PC-9 (cell line): ENCODE measurements around the gene FAM171A2.
"Not testable (repeated sequence)": the region's sequence is repeated elsewhere in the genome, so short reads cannot be mapped to it uniquely, and the experiment has no call there.

ENCODE experiments used
- EZH2 ChIP-seq: fragments of 200-600 bp; sonication (generic); IDR thresholded peaks from 2 replicates; pipeline ENCODE4 v1.8.0; 2017; ENCODE audit warnings: antibody characterized with exemption, low read depth
- TF ChIP-seq, protein P1 (sequence below): fragments of 200-600 bp; sonication (generic); conservative IDR thresholded peaks from 2 replicates; pipeline ENCODE4 v1.6.1; 2017; ENCODE audit warnings: mixed run types, antibody characterized with exemption, mild to moderate bottlenecking, moderate library complexity

DNA sequence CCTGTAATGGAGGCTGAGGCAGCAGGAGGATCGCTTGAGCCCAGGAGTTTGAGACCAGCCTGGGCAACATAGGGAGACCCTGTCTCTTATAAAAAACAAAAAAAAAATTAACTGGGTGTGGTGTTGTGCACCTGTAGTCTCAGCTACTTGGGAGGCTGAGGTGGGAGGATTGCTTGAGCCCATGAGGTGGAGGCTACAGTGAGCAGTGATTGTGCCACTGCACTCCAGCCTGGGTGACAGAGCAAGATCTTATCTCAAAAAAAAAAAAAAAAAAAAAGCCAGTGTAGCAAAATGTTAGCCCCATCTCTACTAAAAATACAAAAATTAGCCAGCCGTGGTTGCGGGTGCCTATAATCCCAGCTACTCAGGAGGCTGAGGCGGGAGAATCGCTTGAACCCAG lies 33.4 kb downstream of the FAM171A2 start:
- TF ChIP-seq, protein P1, sequence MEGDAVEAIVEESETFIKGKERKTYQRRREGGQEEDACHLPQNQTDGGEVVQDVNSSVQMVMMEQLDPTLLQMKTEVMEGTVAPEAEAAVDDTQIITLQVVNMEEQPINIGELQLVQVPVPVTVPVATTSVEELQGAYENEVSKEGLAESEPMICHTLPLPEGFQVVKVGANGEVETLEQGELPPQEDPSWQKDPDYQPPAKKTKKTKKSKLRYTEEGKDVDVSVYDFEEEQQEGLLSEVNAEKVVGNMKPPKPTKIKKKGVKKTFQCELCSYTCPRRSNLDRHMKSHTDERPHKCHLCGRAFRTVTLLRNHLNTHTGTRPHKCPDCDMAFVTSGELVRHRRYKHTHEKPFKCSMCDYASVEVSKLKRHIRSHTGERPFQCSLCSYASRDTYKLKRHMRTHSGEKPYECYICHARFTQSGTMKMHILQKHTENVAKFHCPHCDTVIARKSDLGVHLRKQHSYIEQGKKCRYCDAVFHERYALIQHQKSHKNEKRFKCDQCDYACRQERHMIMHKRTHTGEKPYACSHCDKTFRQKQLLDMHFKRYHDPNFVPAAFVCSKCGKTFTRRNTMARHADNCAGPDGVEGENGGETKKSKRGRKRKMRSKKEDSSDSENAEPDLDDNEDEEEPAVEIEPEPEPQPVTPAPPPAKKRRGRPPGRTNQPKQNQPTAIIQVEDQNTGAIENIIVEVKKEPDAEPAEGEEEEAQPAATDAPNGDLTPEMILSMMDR, result not testable (repeated sequence)
- not testable (repeated sequence) for TF ChIP-seq EZH2
